Mesendoderm (in vitro differentiated cells): ENCODE measurements around the gene MSANTD2.

Experiments
- DNase-seq: peaks from one replicate; pipeline ENCODE4 v3.0.0; 2013
- H2AK5ac ChIP-seq: 2 replicates; pipeline ENCODE4 v1.6.1; 2013; ENCODE audit warnings: low read length, inconsistent platforms
- H2BK120ac ChIP-seq: 2 replicates; pipeline ENCODE4 v1.6.1; 2013; ENCODE audit warnings: low read depth, mild to moderate bottlenecking, low read length, moderate library complexity, mixed read lengths
- H2BK15ac ChIP-seq: replicated peaks from 2 replicates; pipeline ENCODE4 v1.6.1; 2013; ENCODE audit warnings: low read depth, mild to moderate bottlenecking, moderate library complexity
- H2BK5ac ChIP-seq: 2 replicates; pipeline ENCODE4 v1.6.1; 2013; ENCODE audit warnings: low read length, inconsistent platforms
- H3K18ac ChIP-seq: 2 replicates; pipeline ENCODE4 v1.6.1; 2013; ENCODE audit warnings: mild to moderate bottlenecking, low read length, mixed read lengths
- H3K23ac ChIP-seq: one replicate; pipeline ENCODE4 v1.6.1; 2013; ENCODE audit warnings: low read length
- H3K27ac ChIP-seq: 2 replicates; pipeline ENCODE4 v1.5.1; 2013; ENCODE audit warnings: low read depth, mild to moderate bottlenecking, inconsistent platforms, low read length, moderate library complexity
- H3K27me3 ChIP-seq: 2 replicates; pipeline ENCODE4 v1.6.1; 2013; ENCODE audit warnings: low read length, control low read depth, mild to moderate bottlenecking, inconsistent platforms; ENCODE audit not compliant: insufficient read depth, poor library complexity
- H3K36me3 ChIP-seq: 2 replicates; pipeline ENCODE4 v1.6.1; 2013; ENCODE audit warnings: low read length, inconsistent platforms; ENCODE audit not compliant: control insufficient read depth, insufficient read depth
- H3K4ac ChIP-seq: one replicate; pipeline ENCODE4 v1.6.1; 2013; ENCODE audit warnings: low read depth, mild to moderate bottlenecking, low read length, moderate library complexity
- H3K4me1 ChIP-seq: 2 replicates; pipeline ENCODE4 v1.6.1; 2013; ENCODE audit warnings: low read depth, low read length, inconsistent platforms; ENCODE audit not compliant: control insufficient read depth
- H3K4me2 ChIP-seq: 2 replicates; pipeline ENCODE4 v1.6.1; 2013; ENCODE audit warnings: low read length
- H3K4me3 ChIP-seq: 2 replicates; pipeline ENCODE4 v1.5.1; 2013; ENCODE audit warnings: mild to moderate bottlenecking, low read length
- H3K56ac ChIP-seq: one replicate; pipeline ENCODE4 v1.6.1; 2013; ENCODE audit warnings: low read length
- H3K79me1 ChIP-seq: 2 replicates; pipeline ENCODE4 v1.6.1; 2013; ENCODE audit warnings: low read length, inconsistent platforms
- H3K79me2 ChIP-seq: 2 replicates; pipeline ENCODE4 v1.6.1; 2013; ENCODE audit warnings: mild to moderate bottlenecking, low read length; ENCODE audit not compliant: control insufficient read depth, insufficient read depth
- H3K9ac ChIP-seq: 2 replicates; pipeline ENCODE4 v1.6.1; 2013; ENCODE audit warnings: low read length, inconsistent platforms
- H4K5ac ChIP-seq: one replicate; pipeline ENCODE4 v1.6.1; 2013; ENCODE audit warnings: low read length
- H4K8ac ChIP-seq: one replicate; pipeline ENCODE4 v1.6.1; 2013; ENCODE audit warnings: low read depth, mild to moderate bottlenecking, control low read depth, low read length, moderate library complexity
- WGBS: extraction: QIAGEN DNeasy Blood & Tissue Kit; methylation state at CpG from one replicate; pipeline ENCODE4 v1.1.7; 2013; ENCODE audit warnings: low lambda C conversion rate, missing lambda C conversion rate; ENCODE audit not compliant: insufficient coverage; ENCODE audit errors: extremely low coverage; 5-methylcytosine and 5-hydroxymethylcytosine counted together

Gene MSANTD2

DNA sequence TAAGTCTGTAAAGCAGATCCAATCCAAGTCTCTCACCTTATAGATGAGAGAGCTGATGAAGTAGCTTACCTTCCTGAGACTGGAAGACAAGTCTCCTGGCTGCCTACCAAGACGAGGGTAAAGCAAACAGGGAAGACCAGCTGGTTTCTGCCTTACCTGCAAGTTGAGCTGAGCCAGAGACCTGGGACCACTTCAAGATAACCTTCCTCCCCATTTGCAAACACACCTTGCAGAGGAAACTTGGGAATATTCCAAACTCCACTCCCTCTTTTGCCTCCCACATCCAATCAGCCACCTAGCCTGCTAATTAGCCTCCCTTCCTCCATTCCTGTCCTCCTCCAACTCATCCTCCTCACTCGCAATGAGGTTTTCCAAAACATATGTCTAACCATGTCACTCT is 41.6 kb upstream of the MSANTD2 start:
- no peaks in the 10 kb centered on the region for H3K79me1 ChIP-seq
- no peak overlapping the region for H3K4me3 ChIP-seq
- no peak overlapping the region for H3K9ac ChIP-seq
- no peaks in the 10 kb centered on the region for H3K79me2 ChIP-seq
- no peak overlapping the region for H2BK5ac ChIP-seq
- no peak overlapping the region for H3K18ac ChIP-seq
- H3K27ac ChIP-seq = no peak overlapping the region
- H4K5ac ChIP-seq = no peak overlapping the region
- no peak overlapping the region for H4K8ac ChIP-seq
- no CpG with 5 or more reads among the region's 2 CpGs for WGBS
- H2AK5ac ChIP-seq = no peak overlapping the region
- H3K36me3 ChIP-seq = no peaks in the 10 kb centered on the region
- H2BK120ac ChIP-seq = no peak overlapping the region
- H2BK15ac ChIP-seq = no peak overlapping the region
- H3K4me1 ChIP-seq = peaks cover 5% of the 10 kb centered on the region
- no peak overlapping the region for H3K23ac ChIP-seq
- H3K56ac ChIP-seq = no peak overlapping the region
- DNase-seq = peak; percentile 36
- H3K4ac ChIP-seq = no peak overlapping the region
- H3K4me2 ChIP-seq = no peak overlapping the region
- peaks cover 80% of the 10 kb centered on the region for H3K27me3 ChIP-seq

DNA sequence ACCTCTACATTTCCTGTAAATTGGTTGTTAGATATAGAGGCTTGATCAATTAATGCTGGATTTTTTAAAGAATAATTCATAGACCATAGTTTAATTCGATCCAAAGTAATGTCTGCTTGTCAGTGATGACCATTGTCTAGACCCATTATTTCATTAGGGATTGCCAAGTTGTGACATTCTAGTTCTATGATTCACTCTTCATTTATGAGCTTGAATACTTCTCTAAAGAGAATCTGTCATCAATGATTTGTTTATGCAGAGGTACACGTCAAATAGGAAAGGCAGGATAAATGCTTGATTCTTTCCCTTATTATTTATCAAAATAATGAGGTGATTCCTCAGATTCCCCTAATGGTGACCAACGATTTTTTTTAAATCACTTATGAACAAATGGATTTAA is 41.0 kb upstream of the MSANTD2 start:
- no peak overlapping the region for H3K4me2 ChIP-seq
- no CpG with 5 or more reads among the region's 3 CpGs for WGBS
- no peaks in the 10 kb centered on the region for H3K79me2 ChIP-seq
- H3K23ac ChIP-seq = no peak overlapping the region
- no peak overlapping the region for H4K8ac ChIP-seq
- H2AK5ac ChIP-seq = no peak overlapping the region
- no peak overlapping the region for H3K27ac ChIP-seq
- no peak overlapping the region for H3K18ac ChIP-seq
- no peak overlapping the region for H2BK5ac ChIP-seq
- DNase-seq = no peak
- H2BK120ac ChIP-seq = no peak overlapping the region
- H3K4ac ChIP-seq = no peak overlapping the region
- H3K9ac ChIP-seq = no peak overlapping the region
- H4K5ac ChIP-seq = no peak overlapping the region
- H3K27me3 ChIP-seq = peaks cover 76% of the 10 kb centered on the region
- no peaks in the 10 kb centered on the region for H3K36me3 ChIP-seq
- no peak overlapping the region for H2BK15ac ChIP-seq
- no peaks in the 10 kb centered on the region for H3K79me1 ChIP-seq
- no peak overlapping the region for H3K4me3 ChIP-seq
- H3K4me1 ChIP-seq = peaks cover 5% of the 10 kb centered on the region
- H3K56ac ChIP-seq = no peak overlapping the region

DNA sequence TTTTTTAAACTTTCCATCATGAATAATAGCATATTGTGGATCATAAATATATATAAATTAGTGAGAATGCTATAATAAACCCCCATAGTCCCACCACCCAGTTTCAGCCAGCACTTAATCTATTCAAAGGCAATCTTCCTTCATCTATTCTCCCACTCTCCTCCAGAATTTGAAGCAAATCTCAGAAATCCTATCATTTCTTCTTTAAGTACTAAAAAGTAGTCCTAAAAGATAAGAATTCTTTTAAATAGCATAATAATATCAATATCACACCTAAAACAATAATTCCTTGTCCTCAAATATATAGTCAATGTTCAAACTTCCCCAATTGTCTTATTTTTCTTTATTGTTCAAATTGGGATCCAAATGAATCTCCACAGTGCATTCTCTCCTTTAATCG is 40.5 kb upstream of the MSANTD2 start:
- Histone ChIP-seq H4K8ac (no peak overlapping the region), H2BK5ac (no peak overlapping the region), H3K4me2 (no peak overlapping the region), H2BK15ac (no peak overlapping the region), H3K4me3 (no peak overlapping the region), H2AK5ac (no peak overlapping the region), H3K4ac (no peak overlapping the region), H3K27me3 (peaks cover 70% of the 10 kb centered on the region), H3K27ac (no peak overlapping the region), H3K79me1 (no peaks in the 10 kb centered on the region), H3K79me2 (no peaks in the 10 kb centered on the region), H3K18ac (no peak overlapping the region), H4K5ac (no peak overlapping the region), H3K4me1 (peaks cover 5% of the 10 kb centered on the region), H2BK120ac (no peak overlapping the region), H3K36me3 (no peaks in the 10 kb centered on the region), H3K56ac (no peak overlapping the region), H3K23ac (no peak overlapping the region), H3K9ac (no peak overlapping the region)
- no peak for DNase-seq
- WGBS = no CpG with 5 or more reads among the region's 1 CpG

DNA sequence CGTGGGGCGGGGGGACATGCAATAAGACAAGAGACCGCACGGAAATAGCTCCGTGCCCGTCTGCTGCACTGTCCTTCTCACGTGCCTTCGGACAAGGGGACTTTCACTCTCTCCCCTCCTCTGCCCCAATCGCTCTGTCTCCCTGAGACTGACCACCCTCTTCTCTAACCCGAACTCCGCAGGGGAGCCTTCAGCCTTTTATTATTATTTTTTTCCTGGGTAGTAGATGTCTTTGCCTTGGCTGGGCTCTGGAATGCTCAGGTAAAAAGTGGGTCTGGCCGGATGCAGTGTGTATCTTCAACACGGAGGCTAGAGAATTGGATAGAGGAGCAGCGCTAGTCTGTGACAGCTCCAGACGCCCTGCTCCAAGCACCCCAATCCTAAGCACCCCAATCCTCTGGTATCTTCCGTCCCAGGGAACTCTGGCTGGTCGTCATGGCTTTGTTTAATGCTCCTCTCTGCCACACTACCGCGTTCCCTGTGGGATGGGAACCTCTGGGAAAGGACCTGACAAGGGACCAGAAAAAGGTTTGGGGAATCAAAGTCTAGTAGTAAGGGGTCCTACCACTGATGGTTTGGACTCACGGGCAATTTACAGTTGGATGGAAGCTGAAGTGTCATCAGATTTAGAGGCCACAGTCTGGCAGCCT is 39.9 kb upstream of the MSANTD2 start:
- Histone ChIP-seq H2BK5ac (no peak overlapping the region), H3K27ac (no peak overlapping the region), H3K18ac (no peak overlapping the region), H3K4me1 (peaks cover 5% of the 10 kb centered on the region), H2BK15ac (no peak overlapping the region), H2AK5ac (no peak overlapping the region), H3K9ac (no peak overlapping the region), H4K5ac (no peak overlapping the region), H3K23ac (no peak overlapping the region), H3K56ac (peak overlapping the region; percentile 7), H3K4me2 (peak overlapping the region; percentile 40), H3K27me3 (peaks cover 65% of the 10 kb centered on the region), H4K8ac (no peak overlapping the region), H3K4ac (no peak overlapping the region), H3K79me1 (no peaks in the 10 kb centered on the region), H2BK120ac (no peak overlapping the region), H3K79me2 (no peaks in the 10 kb centered on the region), H3K4me3 (no peak overlapping the region), H3K36me3 (no peaks in the 10 kb centered on the region)
- no CpG with 5 or more reads among the region's 20 CpGs for WGBS
- peak; percentile 23 for DNase-seq

DNA sequence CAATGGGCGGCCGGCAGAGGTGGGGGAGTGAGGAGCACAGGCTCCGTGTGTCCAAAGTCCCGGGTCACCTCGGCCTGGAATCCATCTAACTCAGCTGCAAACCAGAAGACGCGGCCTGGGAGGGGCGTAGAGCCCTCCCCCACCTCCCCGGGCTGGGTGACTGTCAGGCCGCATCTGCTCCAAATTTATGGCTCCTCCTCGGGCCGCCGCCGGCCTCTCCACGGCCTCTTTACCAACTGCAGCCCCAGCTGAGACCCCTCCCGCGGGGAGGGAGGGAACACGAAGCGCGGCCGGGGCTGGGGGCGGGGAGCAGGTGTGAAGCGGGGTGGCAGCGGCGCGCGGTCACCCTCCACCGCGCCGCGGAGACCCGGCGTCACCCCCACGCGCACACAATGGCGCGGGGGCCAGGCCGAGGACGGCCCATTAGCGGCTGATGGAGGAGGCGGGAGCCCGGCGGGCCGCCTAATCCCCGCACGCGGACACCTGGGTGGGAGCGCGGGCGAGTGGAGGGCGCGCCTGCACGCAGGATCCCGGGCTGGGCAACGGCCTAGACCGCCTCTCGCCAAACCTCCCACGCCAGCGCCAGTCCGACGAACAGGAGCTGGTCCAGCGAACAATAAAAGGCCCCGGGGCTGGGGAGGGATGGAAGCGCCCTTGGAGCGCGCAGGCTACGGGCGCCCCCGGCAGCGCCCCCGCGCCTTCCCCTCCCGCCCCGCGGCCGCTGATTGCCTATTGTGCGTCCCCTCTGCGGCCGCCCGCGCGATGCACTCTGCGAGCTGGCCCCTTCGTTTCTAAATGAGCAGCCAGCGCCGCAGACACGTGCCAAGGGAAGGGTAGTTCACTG is 39.1 kb upstream of the MSANTD2 start:
- Histone ChIP-seq H3K36me3 (no peaks in the 10 kb centered on the region), H3K9ac (no peak overlapping the region), H3K4ac (no peak overlapping the region), H2BK120ac (no peak overlapping the region), H4K8ac (no peak overlapping the region), H3K23ac (no peak overlapping the region), H4K5ac (no peak overlapping the region), H3K56ac (peak overlapping the region; percentile 25), H3K27ac (no peak overlapping the region), H2AK5ac (no peak overlapping the region), H3K4me1 (peaks cover 5% of the 10 kb centered on the region), H3K4me2 (peak overlapping the region; percentile 40), H3K18ac (no peak overlapping the region), H3K79me2 (no peaks in the 10 kb centered on the region), H2BK15ac (no peak overlapping the region), H3K79me1 (no peaks in the 10 kb centered on the region), H3K4me3 (no peak overlapping the region), H3K27me3 (peaks cover 58% of the 10 kb centered on the region), H2BK5ac (no peak overlapping the region)
- peak; percentile 21 for DNase-seq
- no CpG with 5 or more reads among the region's 87 CpGs for WGBS
